ENCODE results near the gene USP36. TPM values are rescaled to one million over a fixed set of nuclear protein-coding genes. Genes with fewer than 3 reads are reported as not detected.

The USP36 gene
- total RNA-seq, 1 experiment from 2014 or later: 74.0 TPM

- no peak for TF ChIP-seq E2F4 (CRISPR knock-in tag; IDR thresholded peaks at IDR 0.05; ENCODE audit: borderline replicate concordance, low read depth)
Observed at GRCh38 chr17:78859051-78859450, 18.4 kb upstream of the USP36 start (continued).

GRCh38 chr17:78857266-78857665, 16.7 kb upstream of the USP36 start:
- no peak for DNase-seq (ENCODE audit: low spot score)
- TF ChIP-seq ZNF219 (CRISPR knock-in tag; IDR thresholded peaks at IDR 0.05; ENCODE audit: borderline replicate concordance): no peak
- TF ChIP-seq ERG (CRISPR knock-in tag; IDR thresholded peaks at IDR 0.05): no peak
- TF ChIP-seq ATF6 (CRISPR knock-in tag; IDR thresholded peaks at IDR 0.05): no peak
- TF ChIP-seq ZNF232 (CRISPR knock-in tag; IDR thresholded peaks at IDR 0.05): no peak
- no peak for TF ChIP-seq MLX (CRISPR knock-in tag; IDR thresholded peaks at IDR 0.05)
- TF ChIP-seq EMX1 (CRISPR knock-in tag; IDR thresholded peaks at IDR 0.05): no peak
- TF ChIP-seq CTCF (IDR thresholded peaks at IDR 0.05): no peak
- TF ChIP-seq CDX4 (CRISPR knock-in tag; IDR thresholded peaks at IDR 0.05; ENCODE audit: borderline replicate concordance): no peak
- no peak for TF ChIP-seq ZNF121 (CRISPR knock-in tag; IDR thresholded peaks at IDR 0.05)
- no peak for TF ChIP-seq FOXP4 (CRISPR knock-in tag; IDR thresholded peaks at IDR 0.05)
- no peak for TF ChIP-seq SMAD3 (CRISPR knock-in tag; IDR thresholded peaks at IDR 0.05; ENCODE audit: borderline replicate concordance)
- no peak for TF ChIP-seq TP53 (CRISPR knock-in tag; IDR thresholded peaks at IDR 0.05)
- no peak for TF ChIP-seq ZNF532 (CRISPR knock-in tag; IDR thresholded peaks at IDR 0.05; ENCODE audit: borderline replicate concordance)
- no peak for TF ChIP-seq TEAD4 (CRISPR knock-in tag; IDR thresholded peaks at IDR 0.05)
- no peak for ATAC-seq
- Mint-ChIP-seq H3K36me3 (no peaks in the 10 kb centered on the region; the same call in 1 of the 2 replicates), H3K4me1 (peaks cover 2% of the 10 kb centered on the region; the same call in 1 of the 2 replicates), H3K9me3 (no peaks in the 10 kb centered on the region), H3K27me3 (ENCODE audit: low read depth) (no peaks in the 10 kb centered on the region), H3K4me3 (no peak overlapping the region), H3K27ac (no peak overlapping the region)
- CTCF ChIA-PET: interaction anchor here (2.7 kb wide), 1 partner anchor 9 kb away, joined by 9 read pairs; no protein-coding TSS in a partner anchor
- POLR2A ChIA-PET: no interaction called here
